AG04450 (cell line): ENCODE data around the gene PRSS3. TPM values are rescaled to one million over a fixed set of nuclear protein-coding genes. Genes with fewer than 3 reads are reported as not detected.
"Not testable (repeated sequence)": the region's sequence is repeated elsewhere in the genome, so short reads cannot be mapped to it uniquely, and the experiment has no call there.

Experiments
- CTCF ChIA-PET: fragments of 300-600, 350-600 bp; formaldehyde crosslinking; extraction: SDS; loops from one replicate; lab custom pipeline; 2022; ENCODE audit warnings: antibody characterized with exemption, inconsistent platforms; lab: Charles Lee
- POLR2A ChIA-PET: fragments of 350-600 bp; formaldehyde crosslinking; extraction: SDS; loops from one replicate; lab custom pipeline; 2021; ENCODE audit warnings: antibody characterized with exemption, inconsistent platforms; lab: Yijun Ruan, JAX
- DNase-seq: peaks from one replicate; pipeline ENCODE4 v3.0.0-alpha.2; 2011; ENCODE audit warnings: low read depth, low spot score
- H3K27ac ChIP-seq: one replicate; pipeline ENCODE4 v1.5.1; 2012; ENCODE audit warnings: low read depth, low read length, control low read depth
- H3K27me3 ChIP-seq: one replicate; pipeline ENCODE4 v1.6.0; 2012; ENCODE audit warnings: low read length; ENCODE audit not compliant: control insufficient read depth, insufficient read depth
- H3K4me3 ChIP-seq: 2 replicates; pipeline ENCODE4 v1.5.1; 2011; ENCODE audit warnings: mild to moderate bottlenecking, low read depth, low read length, control low read depth
- H3K9me3 ChIP-seq: 2 replicates; pipeline ENCODE4 v1.5.1; 2012; ENCODE audit warnings: low read length; ENCODE audit not compliant: control insufficient read depth, insufficient read depth
- CTCF ChIP-seq: IDR thresholded peaks from 2 replicates; pipeline ENCODE4 v1.5.1; 2011; ENCODE audit warnings: low read depth, low read length, control low read depth, inconsistent platforms
- polyA plus RNA-seq: library from polyadenylated mRNA; depleted of rRNA; stranded (reverse); fragments of >200 nt; gene quantifications from 2 replicates; pipeline ENCODE4 v1.2.3, GENCODE V29; 2011

Gene PRSS3
- polyA plus RNA-seq, 1 experiment = 0.64 TPM

DNA sequence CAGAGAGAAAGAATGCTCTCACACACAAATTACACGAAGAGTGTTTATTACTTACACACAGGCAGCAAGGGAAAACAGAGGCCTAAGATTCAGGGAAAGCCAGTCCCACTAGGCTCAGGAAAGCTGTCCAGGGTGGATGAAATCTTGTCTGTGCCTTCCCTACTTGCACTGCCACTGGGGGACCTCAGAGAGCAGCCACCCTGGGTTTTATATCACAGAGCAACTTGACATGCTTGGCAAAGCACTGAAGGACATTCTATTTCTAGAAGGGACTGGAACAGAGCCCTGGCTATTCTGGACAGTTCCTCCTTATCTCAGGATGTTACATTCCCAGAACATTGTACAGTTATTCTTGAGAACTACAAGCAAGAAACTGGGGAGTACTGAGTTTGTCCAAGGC, 7.5 kb upstream of the PRSS3 start:
- no peak overlapping the region for H3K4me3 ChIP-seq
- no peak for DNase-seq
- no peak for TF ChIP-seq CTCF
- CTCF ChIA-PET = interaction anchor here (3.9 kb wide), 1 partner anchor 9 kb away, joined by 21 read pairs; no protein-coding TSS in a partner anchor
- peaks cover 5% of the 10 kb centered on the region for H3K27me3 ChIP-seq
- POLR2A ChIA-PET = no interaction called here
- no peak overlapping the region for H3K27ac ChIP-seq
- H3K9me3 ChIP-seq = no peaks in the 10 kb centered on the region

GRCh38 chr9:33789429-33789828, 5.9 kb upstream of the PRSS3 start:
- CTCF ChIA-PET = interaction anchor here (3.9 kb wide), 1 partner anchor 11 kb away, joined by 21 read pairs; no protein-coding TSS in a partner anchor
- not testable (repeated sequence) for DNase-seq

GRCh38 chr9:33791117-33791516, 4.2 kb upstream of the PRSS3 start:
- H3K4me3 ChIP-seq = no peak overlapping the region
- peaks cover 1% of the 10 kb centered on the region; the same call in 1 of the 2 replicates for H3K9me3 ChIP-seq
- ChIA-PET POLR2A (no interaction called here), CTCF (interaction anchor here (1.0 to 3.4 kb wide), 4 partner anchors 10 to 53 kb away, joined by 3 to 18 read pairs (median 5); no protein-coding TSS in a partner anchor)
- no peak overlapping the region for H3K27ac ChIP-seq
- DNase-seq = no peak
- H3K27me3 ChIP-seq = peaks cover 16% of the 10 kb centered on the region
- TF ChIP-seq CTCF = no peak

More at GRCh38 chr9:33789429-33789828, 5.9 kb upstream of the PRSS3 start:
- H3K27ac ChIP-seq, H3K4me3 ChIP-seq, H3K9me3 ChIP-seq, H3K27me3 ChIP-seq, POLR2A ChIA-PET: not testable (repeated sequence)

GRCh38 chr9:33793496-33793895, 1.9 kb upstream of the PRSS3 start:
- POLR2A ChIA-PET = not testable (repeated sequence)

GRCh38 chr9:33794560-33794959, 801 bp upstream of the PRSS3 start:
- Histone ChIP-seq H3K4me3 (no peak overlapping the region), H3K27me3 (peaks cover 16% of the 10 kb centered on the region), H3K9me3 (peaks cover 16% of the 10 kb centered on the region), H3K27ac (no peak overlapping the region)
- no peak for TF ChIP-seq CTCF
- ChIA-PET POLR2A (no interaction called here), CTCF (interaction anchor here (1.5 kb wide), 1 partner anchor 16 kb away, joined by 5 read pairs; no protein-coding TSS in a partner anchor)
- DNase-seq = no peak

More at GRCh38 chr9:33793496-33793895, 1.9 kb upstream of the PRSS3 start:
- Histone ChIP-seq H3K9me3 (peaks cover 16% of the 10 kb centered on the region), H3K27me3 (peaks cover 14% of the 10 kb centered on the region)
- not testable (repeated sequence) for H3K27ac ChIP-seq, H3K4me3 ChIP-seq, DNase-seq
- CTCF ChIA-PET = interaction anchor here (3.4 kb wide), 1 partner anchor 14 kb away, joined by 18 read pairs; no protein-coding TSS in a partner anchor

DNA sequence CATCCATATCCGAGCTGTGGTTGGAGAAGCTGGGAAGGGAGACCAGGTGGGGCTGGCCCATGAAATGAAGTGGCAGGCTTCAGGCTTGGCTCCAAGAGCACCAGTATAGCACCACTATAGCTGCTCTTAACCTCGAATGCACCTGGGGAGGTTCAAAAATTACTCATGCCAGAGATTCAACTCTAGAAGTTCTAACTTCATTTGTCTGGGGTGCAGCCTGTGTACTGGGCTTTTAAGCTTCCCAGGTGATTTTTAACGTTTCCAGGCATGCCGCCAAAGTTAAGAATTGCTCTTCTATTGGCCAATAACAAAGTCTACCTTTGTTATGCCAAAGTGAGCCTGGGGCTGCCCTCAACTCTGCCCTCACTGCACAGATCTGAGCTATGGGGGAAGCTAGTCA, 458 bp downstream of the PRSS3 start:
- ChIA-PET CTCF (interaction anchor here (1.5 kb wide), 1 partner anchor 17 kb away, joined by 5 read pairs; no protein-coding TSS in a partner anchor), POLR2A (no interaction called here)
- H3K27me3 ChIP-seq = peaks cover 16% of the 10 kb centered on the region
- DNase-seq = no peak
- H3K9me3 ChIP-seq = peaks cover 16% of the 10 kb centered on the region
- H3K27ac ChIP-seq = no peak overlapping the region
- no peak overlapping the region for H3K4me3 ChIP-seq
- TF ChIP-seq CTCF = no peak

GRCh38 chr9:33796679-33797078, 1.3 kb downstream of the PRSS3 start:
- H3K27ac ChIP-seq, POLR2A ChIA-PET, DNase-seq, H3K4me3 ChIP-seq: not testable (repeated sequence)
- Histone ChIP-seq H3K27me3 (peaks cover 16% of the 10 kb centered on the region), H3K9me3 (peaks cover 16% of the 10 kb centered on the region)
- CTCF ChIA-PET = interaction anchor here (0.6 kb wide), 2 partner anchors 17 to 20 kb away, joined by 3 to 4 read pairs; partner anchors contain the start of gene UBE2R2
